Measurements from ENCODE around the gene NDUFA6.
"Not testable (repeated sequence)": the region's sequence is repeated elsewhere in the genome, so short reads cannot be mapped to it uniquely, and the experiment has no call there.

NDUFA6 gene

DNA sequence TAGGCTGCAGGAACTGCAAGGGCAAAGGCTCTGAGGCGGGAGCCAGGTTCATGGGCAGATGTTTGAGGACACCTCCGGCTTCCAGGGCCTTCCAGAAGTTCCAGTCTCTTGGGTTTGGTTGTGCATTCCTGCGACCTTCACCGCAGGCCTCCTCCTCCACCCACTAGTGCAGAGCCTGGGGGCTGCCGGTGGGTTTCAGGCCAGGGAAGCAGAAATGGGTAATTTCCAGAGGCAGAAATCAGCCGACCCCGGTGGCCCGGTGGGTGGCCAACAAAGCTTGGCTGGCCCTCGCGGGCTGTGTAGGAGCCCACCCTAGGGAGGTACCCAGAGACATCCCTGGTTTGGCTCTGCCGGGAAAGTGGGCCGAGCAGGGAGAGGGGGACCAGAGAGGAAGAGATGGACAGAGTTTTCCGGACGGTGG lies 16.9 kb downstream of the NDUFA6 start:
- FAIRE-seq (no peak), DNase-seq (ENCODE audit: insufficient read length, low spot score) (no peak)

- DNase-seq (ENCODE audit: insufficient read length, low spot score) (no peak), FAIRE-seq (no peak)
These were observed 17.8 kb downstream of the NDUFA6 start for GRCh38 chr22:42072606-42073330.

DNA sequence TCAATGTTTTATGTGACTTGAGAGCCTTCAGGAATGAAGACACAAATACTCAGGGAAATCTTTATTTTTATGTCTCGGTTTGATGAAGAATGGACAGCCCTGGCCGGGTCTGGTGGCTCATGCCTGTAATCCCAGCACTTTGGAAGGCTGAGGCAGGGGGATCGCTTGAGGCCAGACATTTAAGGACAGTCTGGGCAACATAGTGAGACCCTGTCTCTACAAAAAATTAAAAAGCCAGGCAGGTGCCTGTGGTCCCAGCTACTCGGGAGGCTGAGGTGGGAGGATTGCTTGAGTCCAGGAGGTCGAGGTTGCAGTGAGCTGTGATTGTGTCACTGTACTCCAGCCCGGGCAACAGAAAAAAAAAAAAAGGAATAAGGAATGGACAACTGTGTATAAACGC lies 19.1 kb downstream of the NDUFA6 start:
- FAIRE-seq; DNase-seq (ENCODE audit: insufficient read length, low spot score): not testable (repeated sequence)

GRCh38 chr22:42070517-42071422 lies 19.8 kb downstream of the NDUFA6 start, which contains the start of gene NAGA:
TSS of gene NAGA (minus strand) at chr22:42070812. CDS start at chr22:42070297, 515 bp downstream.
- peak; percentile 99 for FAIRE-seq
- DNase-seq (ENCODE audit: insufficient read length, low spot score), result peak; percentile 97

- FAIRE-seq (no peak), DNase-seq (ENCODE audit: insufficient read length, low spot score) (peak; percentile 43)
These were observed 20.6 kb downstream of the NDUFA6 start for GRCh38 chr22:42069801-42070516.

- no peak for DNase-seq (ENCODE audit: insufficient read length, low spot score)
- FAIRE-seq, result no peak
These were observed 22.3 kb downstream of the NDUFA6 start for GRCh38 chr22:42068291-42068690.

- DNase-seq (ENCODE audit: insufficient read length, low spot score), result no peak
- FAIRE-seq, result no peak
These were observed 22.8 kb downstream of the NDUFA6 start for GRCh38 chr22:42067671-42068251.

DNA sequence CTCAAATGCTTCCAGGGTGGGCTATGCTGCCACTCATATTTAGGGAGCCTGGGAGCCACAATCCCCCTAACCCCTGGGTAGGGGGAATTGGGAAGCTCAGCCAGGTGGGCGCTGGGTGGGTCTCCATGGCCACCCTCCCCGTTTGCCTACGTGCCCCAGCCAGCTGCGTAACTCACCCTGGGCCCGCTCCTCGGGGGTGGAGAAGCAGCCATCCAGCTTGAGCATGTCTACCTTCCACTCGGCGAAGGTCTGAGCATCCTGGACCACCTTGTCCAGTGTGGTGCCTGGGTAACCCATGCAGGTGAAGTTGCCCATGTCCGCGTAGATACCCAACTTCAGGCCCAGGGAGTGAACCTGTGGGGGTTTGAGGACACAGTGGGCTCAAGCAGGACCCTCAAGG lies 23.6 kb downstream of the NDUFA6 start:
- DNase-seq (ENCODE audit: insufficient read length, low spot score) (no peak), FAIRE-seq (no peak)

DNA sequence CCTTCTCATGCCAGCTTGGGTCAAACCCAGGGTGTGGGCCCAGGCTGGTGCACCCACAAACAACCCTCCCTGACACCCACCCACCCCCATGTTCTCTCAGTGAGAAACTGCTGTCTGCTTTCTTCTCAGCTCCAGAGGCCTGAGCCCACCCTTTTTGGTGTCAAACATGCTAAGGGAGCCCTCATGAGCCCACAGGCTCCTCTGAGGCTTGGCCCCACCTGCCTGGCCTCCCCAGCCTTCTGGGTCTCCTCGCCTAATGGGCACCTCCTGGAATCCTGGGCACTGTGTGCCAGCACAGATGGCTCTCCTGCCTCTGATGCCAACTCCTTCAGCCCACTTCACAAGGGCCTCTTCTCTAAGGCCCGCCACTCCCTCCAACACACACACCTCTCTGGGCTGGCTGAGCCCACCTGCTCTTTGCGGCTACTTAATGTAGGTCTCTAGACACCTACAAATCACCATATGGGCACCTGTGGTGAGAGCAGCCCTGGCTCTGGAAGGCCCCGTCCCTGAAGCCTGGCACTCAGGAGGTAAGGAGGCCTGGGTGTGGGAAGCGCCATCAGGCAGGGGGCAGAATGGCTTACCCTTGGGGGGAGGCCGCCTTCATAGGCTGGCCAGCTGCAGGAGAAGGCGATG lies 24.3 kb downstream of the NDUFA6 start:
- FAIRE-seq (no peak), DNase-seq (ENCODE audit: insufficient read length, low spot score) (no peak)

DNA sequence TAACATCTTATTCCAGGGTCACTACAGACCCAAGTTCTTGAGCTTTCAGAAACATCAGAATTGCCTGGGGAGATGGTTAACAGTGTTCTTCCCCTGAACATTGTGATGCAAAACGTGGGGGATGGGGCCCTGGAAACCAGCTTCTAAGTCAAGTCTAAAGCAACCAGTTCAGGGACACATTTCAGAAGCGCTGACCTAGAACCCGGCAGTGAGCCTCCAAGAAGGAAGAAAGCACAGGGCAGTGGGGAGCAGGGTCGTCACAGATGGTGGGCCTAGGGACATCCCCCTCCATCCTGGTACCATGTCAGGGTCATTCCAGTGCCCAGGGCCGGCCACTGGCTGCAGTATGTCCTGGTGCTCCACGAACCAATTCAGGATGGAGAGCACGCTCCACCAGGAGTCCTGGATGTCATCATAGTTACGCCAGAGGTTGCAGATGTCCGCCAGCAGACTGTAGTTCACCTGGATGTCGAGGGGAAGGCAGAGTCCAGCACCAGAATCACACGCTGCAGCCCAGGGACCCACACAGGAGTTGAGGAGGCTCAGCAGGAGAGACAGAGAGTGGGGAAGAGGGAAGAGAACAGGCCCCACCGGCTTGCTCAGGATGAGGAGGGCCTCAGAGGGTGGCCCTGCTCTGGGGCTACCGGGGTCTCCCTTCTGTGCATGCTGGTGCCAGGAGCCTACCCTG lies 25.0 kb downstream of the NDUFA6 start:
- no peak for DNase-seq (ENCODE audit: insufficient read length, low spot score)

DNA sequence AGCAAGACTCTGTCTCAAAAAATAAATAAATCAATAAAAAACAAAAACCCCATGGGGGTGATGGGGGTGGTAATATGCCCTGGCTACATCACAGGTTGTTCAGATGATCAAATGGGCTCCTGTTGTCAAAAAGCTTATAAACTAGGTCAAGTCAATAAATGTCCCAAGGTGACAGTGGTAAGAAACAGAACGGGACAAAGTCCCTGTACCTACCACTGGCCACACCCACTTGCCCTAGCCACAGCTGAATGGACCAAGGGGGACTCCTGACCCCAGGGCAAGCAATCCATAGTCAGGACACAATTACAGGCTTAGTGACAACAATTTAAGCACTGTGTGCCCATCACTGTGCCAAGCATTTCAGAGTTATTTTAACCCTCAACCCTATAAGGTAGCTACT lies 25.9 kb downstream of the NDUFA6 start:
- no peak for DNase-seq (ENCODE audit: insufficient read length, low spot score)

More for the DNA sequence above, 25.0 kb downstream of the NDUFA6 start:
- FAIRE-seq, result no peak

GRCh38 chr22:42062506-42063170 lies 27.9 kb downstream of the NDUFA6 start:
- FAIRE-seq, result no peak

More for the DNA sequence above, 25.9 kb downstream of the NDUFA6 start:
- no peak for FAIRE-seq

GRCh38 chr22:42061041-42061440 lies 29.5 kb downstream of the NDUFA6 start:
- DNase-seq (ENCODE audit: insufficient read length, low spot score) (no peak), FAIRE-seq (no peak)

More at GRCh38 chr22:42062506-42063170, 27.9 kb downstream of the NDUFA6 start:
- no peak for DNase-seq (ENCODE audit: insufficient read length, low spot score)

GRCh38 chr22:42060489-42060888 lies 30.1 kb downstream of the NDUFA6 start:
- no peak for FAIRE-seq

GRCh38 chr22:42056757-42057511 lies 33.6 kb downstream of the NDUFA6 start:
- no peak for FAIRE-seq

More at GRCh38 chr22:42060489-42060888, 30.1 kb downstream of the NDUFA6 start:
- no peak for DNase-seq (ENCODE audit: insufficient read length, low spot score)

DNA sequence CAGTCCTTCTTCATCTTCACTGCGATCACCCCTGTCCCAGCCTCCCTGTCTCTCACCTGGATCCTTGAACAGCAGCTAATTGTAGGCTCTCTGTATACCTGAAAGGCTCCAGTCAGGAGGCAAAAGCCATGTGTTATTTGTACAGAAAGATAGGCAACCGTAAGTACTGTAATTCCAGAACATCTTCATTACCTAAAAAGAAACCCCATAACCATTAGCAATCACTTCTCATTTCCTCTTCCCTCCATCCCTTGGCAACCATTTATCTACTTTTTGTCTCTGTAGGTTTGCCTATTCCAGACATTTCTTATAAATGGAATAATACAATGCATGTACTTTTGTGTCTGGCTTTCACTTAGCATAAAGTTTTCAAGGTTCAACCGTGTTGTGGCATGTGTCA lies 37.8 kb downstream of the NDUFA6 start:
- FAIRE-seq (no peak), DNase-seq (ENCODE audit: insufficient read length, low spot score) (no peak)

More at GRCh38 chr22:42056757-42057511, 33.6 kb downstream of the NDUFA6 start:
- no peak for DNase-seq (ENCODE audit: insufficient read length, low spot score)

DNA sequence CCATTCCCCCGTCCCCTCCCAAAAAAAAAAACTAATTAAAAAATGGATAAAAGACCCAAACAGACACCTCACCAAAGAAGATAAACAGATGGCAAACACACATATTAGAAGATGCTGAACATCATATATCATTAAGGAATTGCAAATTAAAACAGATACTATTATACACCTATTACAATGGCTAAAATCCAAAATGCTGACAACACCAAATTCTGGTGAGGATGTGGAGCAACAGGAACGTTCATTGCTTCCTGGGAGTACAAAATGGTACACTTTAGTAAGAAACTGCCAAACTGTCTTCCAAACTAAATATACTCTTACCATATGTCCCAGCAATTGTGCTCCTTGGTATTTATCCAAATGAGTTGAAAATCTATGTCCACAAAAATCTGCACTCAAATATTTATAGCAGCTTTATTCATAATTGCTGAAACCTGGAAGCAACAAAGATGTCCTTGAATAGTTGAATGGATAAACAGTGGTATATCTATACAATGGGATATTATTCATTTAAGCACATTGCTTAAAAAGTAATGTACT lies 39.9 kb downstream of the NDUFA6 start:
- FAIRE-seq (no peak), DNase-seq (ENCODE audit: insufficient read length, low spot score) (no peak)

DNA sequence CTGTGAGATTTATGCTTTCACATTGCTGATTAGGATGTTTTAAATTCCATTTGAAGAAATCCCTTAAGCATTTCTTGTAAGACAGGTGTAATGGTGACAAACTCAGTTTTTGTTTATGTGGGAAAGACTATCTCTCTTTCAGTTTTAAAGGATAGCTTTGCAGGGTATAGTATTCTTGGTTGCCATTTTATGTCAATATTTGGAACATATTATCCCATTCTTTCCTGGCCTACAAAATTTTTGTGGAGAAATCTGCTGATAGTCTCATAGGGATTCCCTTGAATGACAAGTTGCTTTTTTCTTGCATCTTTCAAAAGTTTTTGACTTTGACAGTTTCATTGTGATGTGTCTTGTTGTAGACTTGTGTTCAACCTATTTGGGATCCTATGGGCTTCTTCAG lies 48.8 kb downstream of the NDUFA6 start:
- DNase-seq (ENCODE audit: insufficient read length, low spot score) (no peak), FAIRE-seq (no peak)
